Right lung (tissue), 5 donors: ENCODE results near the gene STPG3. TPM values are rescaled to one million over a fixed set of nuclear protein-coding genes. Genes with fewer than 3 reads are reported as not detected.

Experiments
- DNase-seq, 2 donors: peaks; one replicate each; pipeline ENCODE4 v3.0.0-alpha.2; 2013
- polyA plus RNA-seq, 5 donors: library from polyadenylated mRNA; unstranded; fragments of 120-200 nt; gene quantifications; one replicate each; pipeline versions ENCODE4 v1.2.1 to v1.2.3, GENCODE V29; 2013; ENCODE audit warnings: inconsistent platforms in 1 of 5, low replicate concordance in 1 of 5; ENCODE audit not compliant: insufficient read length in 5 of 5, insufficient read depth in 1 of 5

STPG3 gene
- polyA plus RNA-seq, 5 donors: 0.26 to 1.5 (median 0.98) TPM

- no peak for DNase-seq
Observed at GRCh38 chr9:137221506-137222111, 29.5 kb upstream of the STPG3 start.

GRCh38 chr9:137222190-137223077, 28.7 kb upstream of the STPG3 start, which contains the start of gene RNF208:
TSS of gene RNF208 (minus strand) at chr9:137222240. CDS start at chr9:137221212, 1,028 bp downstream.
- DNase-seq: no peak

- peak; percentile 93 to 94 for DNase-seq
Observed at GRCh38 chr9:137223078-137223970, 27.8 kb upstream of the STPG3 start.

- no peak for DNase-seq
Observed at GRCh38 chr9:137224830-137225694, 26.0 kb upstream of the STPG3 start, which contains the start of gene CYSRT1. TSS of gene CYSRT1 (plus strand) at chr9:137225174. CDS start at chr9:137225622, 448 bp downstream.

GRCh38 chr9:137225699-137226331, 25.3 kb upstream of the STPG3 start:
- DNase-seq: no peak

GRCh38 chr9:137226338-137227053, 24.6 kb upstream of the STPG3 start:
- no peak for DNase-seq

- DNase-seq: peak; percentile 69 to 71
Observed at GRCh38 chr9:137227054-137227852, 23.8 kb upstream of the STPG3 start, which contains the start of gene RNF224. TSS of gene RNF224 (plus strand) at chr9:137227502. CDS start at chr9:137228336, 834 bp downstream.

- no peak for DNase-seq
Observed at GRCh38 chr9:137227853-137228505, 23.1 kb upstream of the STPG3 start.

GRCh38 chr9:137228506-137228967, 22.5 kb upstream of the STPG3 start:
- no peak for DNase-seq

- no peak for DNase-seq
Observed at GRCh38 chr9:137228968-137229896, 21.9 kb upstream of the STPG3 start.

GRCh38 chr9:137229903-137230704, 21.0 kb upstream of the STPG3 start:
- no peak for DNase-seq

- no peak for DNase-seq
Observed at GRCh38 chr9:137230705-137231371, 20.2 kb upstream of the STPG3 start, which contains the start of gene SLC34A3. TSS of gene SLC34A3 (plus strand) at chr9:137230901. CDS start at chr9:137231703, 802 bp downstream.

GRCh38 chr9:137231372-137232039, 19.6 kb upstream of the STPG3 start:
- no peak for DNase-seq

- DNase-seq: no peak
Observed at GRCh38 chr9:137232101-137232500, 19.0 kb upstream of the STPG3 start.

- no peak for DNase-seq
Observed at GRCh38 chr9:137232510-137232909, 18.6 kb upstream of the STPG3 start.
